ENCODE measurements around the gene THBS4. TPM values are rescaled to one million over a fixed set of nuclear protein-coding genes. Genes with fewer than 3 reads are reported as not detected.
A peak's percentile ranks its signal among the peaks of the same experiment; 100 is the strongest.
"Not testable (repeated sequence)": the region's sequence is repeated elsewhere in the genome, so short reads cannot be mapped to it uniquely, and the experiment has no call there.

The THBS4 gene
- total RNA-seq, 1 donor from 2014 or later, result 111 TPM

GRCh38 chr5:80070338-80071056 lies 35.3 kb downstream of the THBS4 start:
- intact Hi-C loops (cut with DNase I), result loop anchor here (10.0 kb wide), 1 partner anchor 526 kb away; no protein-coding TSS in a partner anchor
- ATAC-seq (no peak), DNase-seq (ENCODE audit: low spot score) (no peak)

GRCh38 chr5:80071510-80072021 lies 36.4 kb downstream of the THBS4 start:
- ATAC-seq (no peak), DNase-seq (ENCODE audit: low spot score) (no peak)
- intact Hi-C loops (cut with DNase I), result loop anchor here (10.0 kb wide), 1 partner anchor 527 kb away; no protein-coding TSS in a partner anchor

- DNase-seq (ENCODE audit: low spot score) (no peak), ATAC-seq (no peak)
- intact Hi-C loops (cut with DNase I), result loop anchor here (10.0 kb wide), 1 partner anchor 528 kb away; no protein-coding TSS in a partner anchor
These were observed 37.2 kb downstream of the THBS4 start for GRCh38 chr5:80072103-80073073.

- intact Hi-C loops (cut with DNase I), result loop anchor here (10.0 kb wide), 1 partner anchor 532 kb away; no protein-coding TSS in a partner anchor
- ATAC-seq (no peak), DNase-seq (ENCODE audit: low spot score) (no peak)
These were observed 41.2 kb downstream of the THBS4 start for GRCh38 chr5:80076131-80077050.

GRCh38 chr5:80077051-80077714 lies 42.0 kb downstream of the THBS4 start:
- DNase-seq (ENCODE audit: low spot score) (no peak), ATAC-seq (no peak)
- intact Hi-C loops (cut with DNase I), result loop anchor here (10.0 kb wide), 1 partner anchor 532 kb away; no protein-coding TSS in a partner anchor

- DNase-seq (ENCODE audit: low spot score), result no peak
- intact Hi-C loops (cut with DNase I), result loop anchor here (10.0 kb wide), 1 partner anchor 534 kb away; no protein-coding TSS in a partner anchor
These were observed 43.8 kb downstream of the THBS4 start for GRCh38 chr5:80078921-80079320.

GRCh38 chr5:80082281-80082680 lies 47.1 kb downstream of the THBS4 start:
- ATAC-seq (no peak), DNase-seq (ENCODE audit: low spot score) (no peak)
- intact Hi-C loops (cut with DNase I), result no loop called here

More at GRCh38 chr5:80078921-80079320, 43.8 kb downstream of the THBS4 start:
- ATAC-seq, result no peak

GRCh38 chr5:80082731-80083100 lies 47.6 kb downstream of the THBS4 start:
- ATAC-seq, result peak; percentile 90
- intact Hi-C loops (cut with DNase I), result no loop called here
- DNase-seq (ENCODE audit: low spot score), result peak; percentile 78

GRCh38 chr5:80083101-80083890 lies 48.1 kb downstream of the THBS4 start:
- ATAC-seq (peak; percentile 91), DNase-seq (ENCODE audit: low spot score) (no peak)
- intact Hi-C loops (cut with DNase I), result no loop called here

GRCh38 chr5:80090884-80091166 lies 55.7 kb downstream of the THBS4 start:
- ATAC-seq (no peak), DNase-seq (ENCODE audit: low spot score) (no peak)
- intact Hi-C loops (cut with DNase I), result loop anchor here (10.0 kb wide), 2 partner anchors 184 to 214 kb away; no protein-coding TSS in a partner anchor

- intact Hi-C loops (cut with DNase I), result loop anchor here (10.0 kb wide), 2 partner anchors 183 to 213 kb away; no protein-coding TSS in a partner anchor
- DNase-seq (ENCODE audit: low spot score), result not testable (repeated sequence)
These were observed 56.6 kb downstream of the THBS4 start for GRCh38 chr5:80091792-80092192.

GRCh38 chr5:80092486-80093107 lies 57.4 kb downstream of the THBS4 start:
- ATAC-seq, result no peak
- intact Hi-C loops (cut with DNase I), result loop anchor here (10.0 kb wide), 2 partner anchors 182 to 212 kb away; no protein-coding TSS in a partner anchor
- no peak for DNase-seq (ENCODE audit: low spot score)

More at GRCh38 chr5:80091792-80092192, 56.6 kb downstream of the THBS4 start:
- ATAC-seq, result peak; percentile 87

- ATAC-seq, result no peak
- intact Hi-C loops (cut with DNase I), result loop anchor here (10.0 kb wide), 2 partner anchors 181 to 211 kb away; no protein-coding TSS in a partner anchor
- DNase-seq (ENCODE audit: low spot score), result no peak
These were observed 58.6 kb downstream of the THBS4 start for GRCh38 chr5:80093796-80094195.

- DNase-seq (ENCODE audit: low spot score), result no peak
- no peak for ATAC-seq
- intact Hi-C loops (cut with DNase I), result loop anchor here (10.0 kb wide), 2 partner anchors 181 to 211 kb away; no protein-coding TSS in a partner anchor
These were observed 59.1 kb downstream of the THBS4 start for GRCh38 chr5:80094236-80094738.

GRCh38 chr5:80097451-80097850 lies 62.3 kb downstream of the THBS4 start:
- ATAC-seq, result no peak

GRCh38 chr5:80101993-80102392 lies 66.8 kb downstream of the THBS4 start:
- no peak for ATAC-seq
- intact Hi-C loops (cut with DNase I), result no loop called here
- DNase-seq (ENCODE audit: low spot score), result no peak

More at GRCh38 chr5:80097451-80097850, 62.3 kb downstream of the THBS4 start:
- no peak for DNase-seq (ENCODE audit: low spot score)
- intact Hi-C loops (cut with DNase I), result loop anchor here (10.0 kb wide), 2 partner anchors 177 to 207 kb away; no protein-coding TSS in a partner anchor

Measured in sciatic nerve (tissue), 2 donors.